ENCODE measurements around the gene HS3ST2.

- TF ChIP-seq CTCF (conservative IDR thresholded peaks at IDR 0.05; ENCODE audit: low read depth in 2 of 2) (no peak), EZH2 (IDR thresholded peaks at IDR 0.05; ENCODE audit: low read depth, unreplicated experiment) (no peak), EZH2phosphoT487 (IDR thresholded peaks at IDR 0.05; ENCODE audit: unreplicated experiment) (no peak), REST (IDR thresholded peaks at IDR 0.05; ENCODE audit: unreplicated experiment) (no peak), STAT1 (IDR thresholded peaks at IDR 0.05; ENCODE audit: unreplicated experiment) (no peak), POLR2AphosphoS5 (IDR thresholded peaks at IDR 0.05; ENCODE audit: low read depth) (no peak), CREB1 (CRISPR knock-in tag; IDR thresholded peaks at IDR 0.05; ENCODE audit: low read depth) (no peak), JUNB (IDR thresholded peaks at IDR 0.05; ENCODE audit: unreplicated experiment) (no peak)
These were observed 110.5 kb downstream of the HS3ST2 start for GRCh38 chr16:22924492-22924891.

Measured in GM23338 (cell line).